ENCODE measurements around the gene SYNGAP1.

DNA sequence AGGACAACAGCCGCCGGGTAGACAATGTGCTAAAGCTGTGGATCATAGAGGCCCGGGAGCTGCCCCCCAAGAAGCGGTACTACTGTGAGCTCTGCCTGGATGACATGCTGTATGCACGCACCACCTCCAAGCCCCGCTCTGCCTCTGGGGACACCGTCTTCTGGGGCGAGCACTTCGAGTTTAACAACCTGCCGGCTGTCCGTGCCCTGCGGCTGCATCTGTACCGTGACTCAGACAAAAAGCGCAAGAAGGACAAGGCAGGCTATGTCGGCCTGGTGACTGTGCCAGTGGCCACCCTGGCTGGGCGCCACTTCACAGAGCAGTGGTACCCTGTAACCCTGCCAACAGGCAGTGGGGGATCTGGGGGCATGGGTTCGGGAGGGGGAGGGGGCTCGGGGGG is 17.8 kb downstream of the SYNGAP1 start:
- TF ChIP-seq, protein P1, sequence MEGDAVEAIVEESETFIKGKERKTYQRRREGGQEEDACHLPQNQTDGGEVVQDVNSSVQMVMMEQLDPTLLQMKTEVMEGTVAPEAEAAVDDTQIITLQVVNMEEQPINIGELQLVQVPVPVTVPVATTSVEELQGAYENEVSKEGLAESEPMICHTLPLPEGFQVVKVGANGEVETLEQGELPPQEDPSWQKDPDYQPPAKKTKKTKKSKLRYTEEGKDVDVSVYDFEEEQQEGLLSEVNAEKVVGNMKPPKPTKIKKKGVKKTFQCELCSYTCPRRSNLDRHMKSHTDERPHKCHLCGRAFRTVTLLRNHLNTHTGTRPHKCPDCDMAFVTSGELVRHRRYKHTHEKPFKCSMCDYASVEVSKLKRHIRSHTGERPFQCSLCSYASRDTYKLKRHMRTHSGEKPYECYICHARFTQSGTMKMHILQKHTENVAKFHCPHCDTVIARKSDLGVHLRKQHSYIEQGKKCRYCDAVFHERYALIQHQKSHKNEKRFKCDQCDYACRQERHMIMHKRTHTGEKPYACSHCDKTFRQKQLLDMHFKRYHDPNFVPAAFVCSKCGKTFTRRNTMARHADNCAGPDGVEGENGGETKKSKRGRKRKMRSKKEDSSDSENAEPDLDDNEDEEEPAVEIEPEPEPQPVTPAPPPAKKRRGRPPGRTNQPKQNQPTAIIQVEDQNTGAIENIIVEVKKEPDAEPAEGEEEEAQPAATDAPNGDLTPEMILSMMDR (IDR thresholded peaks at IDR 0.05) = no peak
- TF ChIP-seq POLR2A (IDR thresholded peaks at IDR 0.05) = no peak

All from breast epithelium (tissue), 3 donors.